ENCODE results near the gene NUP85.

GRCh38 chr17:75191584-75191983 is 13.9 kb upstream of the NUP85 start:
- TF ChIP-seq CTCF (IDR thresholded peaks at IDR 0.05; ENCODE audit: poor library complexity, severe bottlenecking) (no peak), POLR2AphosphoS5 (IDR thresholded peaks at IDR 0.05) (no peak), EP300 (conservative IDR thresholded peaks at IDR 0.05; ENCODE audit: poor library complexity, severe bottlenecking) (no peak), EZH2 (IDR thresholded peaks at IDR 0.05; ENCODE audit: borderline replicate concordance, insufficient read depth, low read length, poor library complexity, severe bottlenecking) (no peak), REST (IDR thresholded peaks at IDR 0.05; ENCODE audit: borderline replicate concordance) (no peak), TAF1 (IDR thresholded peaks at IDR 0.05; ENCODE audit: low read depth) (no peak)
